HG02885 (cell line): ENCODE data around the gene CDC25C.
"Not testable (repeated sequence)": the region's sequence is repeated elsewhere in the genome, so short reads cannot be mapped to it uniquely, and the experiment has no call there.

Experiments used
- ATAC-seq: cut with Tn5 transposase; IDR thresholded peaks from one replicate; pipeline ENCODE4 v1.9.1; 2021; ENCODE audit warnings: mild to moderate bottlenecking; ENCODE audit not compliant: unreplicated experiment, poor library complexity

Gene CDC25C

GRCh38 chr5:138282920-138283742 lies 48.5 kb downstream of the CDC25C start:
- ATAC-seq, result no peak

- ATAC-seq, result no peak
Observed at GRCh38 chr5:138280915-138281314, 50.7 kb downstream of the CDC25C start.

DNA sequence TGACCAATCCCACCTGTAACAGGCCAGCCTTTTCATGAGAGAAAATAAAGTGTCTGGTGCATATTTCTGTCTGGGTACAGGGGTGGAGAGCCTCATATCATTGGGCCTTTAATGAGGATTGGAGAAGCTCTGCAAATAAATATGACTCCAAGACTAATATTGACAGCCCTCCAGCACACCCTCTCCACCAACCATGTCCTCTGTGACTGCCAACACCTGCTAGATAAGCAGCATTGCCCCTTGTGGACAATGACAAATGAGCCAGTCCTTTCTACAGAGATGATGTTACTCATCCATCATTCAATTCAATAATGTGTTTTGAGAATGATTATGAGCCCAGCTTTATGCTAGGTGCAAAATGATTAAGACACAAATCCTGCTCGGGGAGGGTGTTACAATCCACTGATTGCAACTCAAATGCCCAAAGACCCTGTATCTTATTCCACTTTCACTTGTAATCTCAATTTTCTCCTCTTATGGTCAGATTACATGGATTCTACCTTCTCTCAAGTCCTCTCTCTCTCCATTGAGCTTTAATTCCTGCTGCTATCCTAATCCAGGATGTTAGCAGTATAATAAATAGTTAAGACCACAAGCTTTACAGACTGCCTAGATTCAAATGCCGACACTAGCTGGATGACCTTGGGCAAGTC lies 55.1 kb downstream of the CDC25C start:
- ATAC-seq, result no peak

GRCh38 chr5:138275895-138276294 lies 55.7 kb downstream of the CDC25C start:
- no peak for ATAC-seq

GRCh38 chr5:138275379-138275782 lies 56.2 kb downstream of the CDC25C start:
- no peak for ATAC-seq

DNA sequence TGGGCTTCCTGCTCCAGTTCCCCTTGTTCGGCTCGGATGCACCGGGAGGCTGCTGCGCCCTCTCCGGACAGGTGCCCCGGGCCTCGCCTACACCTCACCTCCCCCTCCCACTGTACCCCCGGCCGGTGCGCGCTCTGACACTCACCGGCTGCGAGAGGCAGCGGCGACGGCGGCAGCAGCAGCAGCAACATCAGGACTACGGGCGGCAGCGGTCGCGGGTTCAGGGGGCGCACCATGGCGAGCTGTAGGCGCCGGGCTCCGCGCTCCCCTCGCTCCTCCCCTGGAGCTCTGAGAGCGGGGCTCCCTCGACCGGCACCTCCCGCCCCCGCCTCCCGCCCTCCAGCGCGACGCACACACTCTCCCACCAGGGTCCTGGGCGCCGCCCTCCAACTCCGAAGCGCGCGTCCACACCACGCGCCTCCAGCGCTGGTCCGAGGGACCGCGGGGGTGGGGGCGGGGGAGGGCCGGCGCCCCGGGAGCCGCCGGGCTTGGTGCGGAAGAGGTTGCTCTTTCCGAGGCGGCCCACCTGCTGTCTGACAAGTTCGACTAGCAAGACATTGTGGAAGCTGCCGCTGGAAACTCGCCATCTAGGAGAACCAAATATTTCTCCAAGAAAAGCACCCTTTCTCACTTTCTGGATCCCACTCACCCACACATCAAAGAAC lies 57.3 kb downstream of the CDC25C start, which contains the start of gene GFRA3:
GFRA3 (minus strand) TSS at position 433 of the 665 bp plus-strand sequence; CDS start at position 236, 197 bp downstream.
- ATAC-seq, result no peak

DNA sequence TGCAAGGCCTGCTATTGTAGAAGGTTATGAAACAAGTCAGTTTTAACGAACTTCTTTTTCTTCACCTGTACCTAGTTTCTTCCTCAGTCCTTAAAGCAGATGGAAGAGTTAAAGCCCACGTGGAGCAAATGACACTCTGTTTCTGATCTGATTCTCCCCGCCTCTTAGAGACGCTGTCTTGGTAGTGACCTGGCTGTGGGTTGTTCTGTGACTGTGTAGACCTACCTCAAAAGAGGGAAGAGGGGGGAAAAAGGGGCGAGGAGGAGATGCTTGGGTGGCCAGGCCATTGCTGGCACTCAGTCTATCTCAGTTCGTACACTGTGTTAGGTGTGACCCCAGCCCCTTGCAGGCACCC lies 57.8 kb downstream of the CDC25C start:
- ATAC-seq, result no peak

GRCh38 chr5:138272681-138273080 lies 58.9 kb downstream of the CDC25C start:
- ATAC-seq, result no peak

- no peak for ATAC-seq
Observed at GRCh38 chr5:138271281-138271680, 60.3 kb downstream of the CDC25C start.

DNA sequence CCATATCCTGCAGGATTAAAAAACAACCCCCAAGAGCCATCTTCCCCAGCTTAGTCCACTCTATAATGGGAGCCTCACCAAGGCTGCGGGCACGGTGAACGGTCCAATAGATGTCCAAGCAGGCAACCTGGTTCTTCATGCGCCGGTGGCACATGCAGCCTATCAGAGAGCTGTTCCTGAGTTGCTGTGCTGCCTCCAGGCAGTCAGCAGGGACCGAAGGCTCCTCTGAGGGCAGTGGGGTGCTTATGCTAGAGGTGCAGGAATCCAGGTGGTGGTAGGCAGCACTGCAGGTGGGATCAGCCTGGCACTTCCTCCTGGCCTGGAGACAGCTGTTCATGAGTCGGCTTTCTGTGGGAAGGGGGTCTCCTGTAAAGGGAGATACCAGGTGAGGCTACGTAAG lies 67.4 kb downstream of the CDC25C start:
- ATAC-seq, result no peak

GRCh38 chr5:138263581-138263980 lies 68.0 kb downstream of the CDC25C start:
- no peak for ATAC-seq

DNA sequence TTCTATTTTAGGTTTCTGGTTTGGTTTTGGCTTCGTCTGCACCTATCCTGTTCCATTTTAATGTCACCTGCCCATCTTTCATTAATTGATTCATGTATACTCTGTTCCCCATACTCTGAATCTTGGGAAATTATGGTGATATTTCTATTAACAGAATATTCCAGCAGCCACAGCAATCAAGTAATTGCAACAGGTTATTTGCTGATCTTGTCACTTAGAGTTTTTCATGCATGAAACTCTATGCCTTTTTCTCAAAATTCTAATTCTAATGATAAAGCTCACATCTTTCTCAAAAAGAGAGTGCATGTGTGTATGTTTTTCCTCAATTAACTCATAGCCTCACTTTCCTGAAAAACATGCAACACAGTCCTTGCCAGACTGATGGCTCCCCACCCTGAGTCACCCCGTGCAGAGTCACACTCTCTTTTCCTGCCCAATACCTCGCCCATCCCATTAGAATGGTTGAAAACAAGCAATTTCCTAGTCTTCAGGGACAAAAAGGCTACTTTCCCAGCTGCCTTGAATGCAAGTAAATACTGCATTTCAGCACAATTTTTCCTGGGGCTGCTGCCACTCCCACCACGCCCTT lies 72.8 kb downstream of the CDC25C start:
- ATAC-seq, result no peak

- ATAC-seq, result no peak
Observed at GRCh38 chr5:138257583-138257982, 74.0 kb downstream of the CDC25C start.

- ATAC-seq, result no peak
Observed at GRCh38 chr5:138252944-138253343, 78.7 kb downstream of the CDC25C start.

- not testable (repeated sequence) for ATAC-seq
Observed at GRCh38 chr5:138247800-138248199, 83.8 kb downstream of the CDC25C start.

- ATAC-seq, result no peak
Observed at GRCh38 chr5:138246822-138247221, 84.8 kb downstream of the CDC25C start.

- no peak for ATAC-seq
Observed at GRCh38 chr5:138246334-138246733, 85.3 kb downstream of the CDC25C start.

DNA sequence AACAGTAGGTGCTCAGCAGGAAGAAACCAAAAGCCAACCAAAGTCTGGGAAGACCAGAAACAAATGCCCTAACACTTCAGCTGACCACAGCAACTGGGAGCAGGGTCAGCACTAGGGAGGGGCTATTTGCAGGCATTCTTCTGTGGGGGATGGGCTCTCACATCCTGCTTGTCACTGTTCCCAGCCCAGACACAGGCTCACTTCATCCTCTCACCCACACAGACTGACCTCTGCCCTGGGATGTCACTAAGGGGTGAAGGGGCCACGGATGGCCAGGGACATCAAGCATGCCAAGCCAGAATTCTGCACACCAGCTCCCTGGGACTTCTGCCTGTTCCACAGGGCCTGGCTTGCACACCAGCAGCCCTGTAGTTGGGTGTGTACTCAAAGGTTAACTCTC lies 85.9 kb downstream of the CDC25C start:
- no peak for ATAC-seq

DNA sequence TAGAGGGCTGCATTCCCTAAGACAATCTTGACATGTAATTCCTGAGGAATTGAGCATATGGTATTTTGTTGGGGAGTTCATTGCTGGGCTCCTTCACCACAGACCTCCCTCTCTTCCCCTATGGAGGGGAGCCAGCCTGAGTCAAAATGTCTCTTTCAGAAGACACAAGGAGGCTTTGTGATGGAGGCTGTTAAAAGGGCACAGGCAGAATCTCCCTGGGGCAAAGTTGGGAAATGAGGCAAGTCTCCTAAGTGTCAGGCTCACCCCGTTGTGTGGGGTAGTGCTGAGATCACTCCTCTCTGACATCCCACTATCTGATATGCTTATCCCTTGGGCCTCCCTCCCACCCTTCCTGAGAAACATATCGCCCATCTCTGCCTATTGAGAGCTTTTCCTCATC lies 87.8 kb downstream of the CDC25C start:
- no peak for ATAC-seq

DNA sequence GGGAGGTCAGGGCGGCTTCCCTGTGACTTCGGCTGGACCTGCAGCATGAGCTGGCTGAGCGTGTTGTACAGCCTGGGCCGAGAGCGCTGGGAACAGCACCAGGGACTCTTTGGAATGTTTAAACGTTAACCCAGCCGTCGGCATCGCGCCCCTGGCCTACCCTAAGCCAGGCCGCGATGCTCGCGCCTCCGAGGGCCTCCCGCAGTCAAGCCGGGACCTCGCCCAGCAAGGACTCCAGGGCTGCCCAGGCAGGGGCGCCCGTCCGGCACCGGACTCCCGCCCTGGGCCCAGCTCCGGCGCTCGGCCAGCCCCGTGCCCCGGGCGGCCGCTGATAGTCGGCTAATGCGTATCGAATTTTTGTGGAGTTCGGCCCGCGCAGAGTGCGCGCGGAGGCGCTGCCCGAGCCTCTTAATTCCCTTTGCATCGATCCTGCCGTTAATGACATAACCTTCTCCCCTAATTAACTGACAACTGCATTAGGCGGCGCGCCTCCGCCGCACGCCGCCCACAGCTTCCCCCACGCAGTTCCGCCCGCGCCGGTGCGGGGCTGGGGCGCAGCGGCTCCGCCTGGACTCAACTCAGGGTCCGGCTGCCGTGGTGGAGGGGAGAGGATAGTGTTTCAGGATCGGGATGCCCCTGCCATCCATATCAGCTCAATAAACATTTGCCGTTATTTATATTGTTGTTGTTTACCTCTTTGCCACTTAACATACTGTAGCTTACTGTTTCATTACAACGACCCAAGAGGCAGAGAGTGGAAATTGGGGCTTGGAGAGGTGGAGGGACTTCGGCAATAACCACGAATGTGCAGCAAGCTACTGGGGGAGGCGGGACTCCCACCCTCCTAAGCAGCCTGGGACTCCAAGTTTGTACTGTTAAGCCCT lies 89.7 kb downstream of the CDC25C start:
- no peak for ATAC-seq
